ENCODE measurements around the gene ZNF8. TPM values are rescaled to one million over a fixed set of nuclear protein-coding genes. Genes with fewer than 3 reads are reported as not detected.

Gene ZNF8
- total and polyA plus RNA-seq, 2 of the 4 experiments (the other 2 are of a cell fraction), result 2.1 to 3.9 TPM

DNA sequence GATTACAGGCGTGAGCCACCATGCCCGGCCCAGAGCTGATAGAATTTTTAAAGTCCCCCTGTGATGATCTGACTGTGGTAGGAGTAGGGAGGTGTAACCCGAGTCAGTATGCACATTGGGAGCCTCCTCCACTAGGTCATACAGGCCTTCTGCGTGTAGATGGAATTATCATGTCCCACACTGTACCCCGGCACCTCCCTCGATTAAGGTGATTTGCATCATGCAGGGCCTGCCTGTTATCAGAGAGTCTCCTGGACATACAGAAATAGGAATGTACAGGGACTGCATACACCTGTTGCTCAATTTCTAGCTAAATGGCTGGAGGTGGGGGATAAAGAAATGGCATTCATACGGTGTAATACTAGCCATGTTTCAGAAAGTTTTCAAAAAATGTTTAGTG lies 25.5 kb downstream of the ZNF8 start:
- H3K9ac ChIP-seq (ENCODE audit: low read depth, low read length), result no peak overlapping the region
- H3K4me2 ChIP-seq (ENCODE audit: low read depth, low read length), result no peak overlapping the region
- no peaks in the 10 kb centered on the region for H3K27me3 ChIP-seq (ENCODE audit: control insufficient read depth, insufficient read depth, low read length)
- H2AFZ ChIP-seq (replicated peaks; ENCODE audit: low read length, poor library complexity), result no peak overlapping the region
- H3K4me1 ChIP-seq (ENCODE audit: control insufficient read depth, insufficient read depth, low read length), result peaks cover 2% of the 10 kb centered on the region; the same call in 1 of the 2 replicates
- in situ Hi-C loops (cut with MboI; ENCODE audit: low sequenced_read_pairs), result no loop called here
- dilution Hi-C loops (cut with HindIII; ENCODE audit: low sequenced_read_pairs, unreplicated experiment), result no loop called here
- intact Hi-C loops (cut with micrococcal nuclease), result no loop called here
- ATAC-seq (ENCODE audit: low read depth), result no peak
- H2AK9ac ChIP-seq (replicated peaks; ENCODE audit: low read depth, low read length, poor library complexity), result peak overlapping the region; percentile 51
- DNase-seq, result no peak
- no peak overlapping the region for H3K4me3 ChIP-seq (ENCODE audit: insufficient read depth, low read depth, low read length)
- CTCF ChIA-PET, result no interaction called here
- H3K14ac ChIP-seq (replicated peaks; ENCODE audit: low read depth, low read length), result no peak overlapping the region
- H2BK120ac ChIP-seq (ENCODE audit: low read depth, low read length), result no peak overlapping the region
- H3K23ac ChIP-seq (ENCODE audit: low read depth, low read length), result no peak overlapping the region
- peaks cover 3% of the 10 kb centered on the region; the same call in 1 of the 2 replicates for H3K9me1 ChIP-seq (ENCODE audit: insufficient read depth, low read length)
- H2BK20ac ChIP-seq (ENCODE audit: low read depth, low read length), result no peak overlapping the region
- no peak overlapping the region for H4K91ac ChIP-seq (ENCODE audit: insufficient read depth, low read depth, low read length)
- no peaks in the 10 kb centered on the region; the same call in 1 of the 2 replicates for H3K9me3 ChIP-seq (ENCODE audit: control insufficient read depth, insufficient read depth, low read length)
- peaks cover 4% of the 10 kb centered on the region; the same call in 1 of the 2 replicates for H4K20me1 ChIP-seq (ENCODE audit: insufficient read depth, low read length)
- H3K79me1 ChIP-seq (ENCODE audit: low read depth in 1 of 2, low read length in 2 of 2), result peaks cover 39 to 61% of the 10 kb centered on the region in 2 experiments
- H4K5ac ChIP-seq (ENCODE audit: low read depth, low read length), result no peak overlapping the region
- H2AK5ac ChIP-seq (ENCODE audit: low read depth, low read length), result peak overlapping the region; percentile 51; the same call in 1 of the 2 replicates
- POLR2A ChIA-PET (ENCODE audit: unreplicated experiment), result no interaction called here
- no peak overlapping the region for H3K18ac ChIP-seq (ENCODE audit: low read depth, low read length)
- no peak overlapping the region for H2BK5ac ChIP-seq (ENCODE audit: low read depth, low read length, poor library complexity, severe bottlenecking)
- no peak overlapping the region for H3K27ac ChIP-seq (ENCODE audit: insufficient read depth, low read length)
- no peak overlapping the region for H3K56ac ChIP-seq (ENCODE audit: extremely low read depth, insufficient read depth, low read length)
- H3K4ac ChIP-seq (ENCODE audit: low read depth, low read length), result no peak overlapping the region
- no peak overlapping the region for H2BK15ac ChIP-seq (ENCODE audit: low read depth, low read length)
- BruUV-seq (replicated peaks), result no TSS peak
- no CpG with 5 or more reads among the region's 7 CpGs for WGBS, 2 experiments (ENCODE audit: extremely low coverage in 2 of 2, insufficient read length in 1 of 2)
- TF ChIP-seq MAZ (IDR thresholded peaks at IDR 0.05; ENCODE audit: borderline replicate concordance, low read depth, low read length), result no peak
- TF ChIP-seq RCOR1 (IDR thresholded peaks at IDR 0.05; ENCODE audit: insufficient replicate concordance, low read length), result no peak
- TF ChIP-seq NFE2L2 (IDR thresholded peaks at IDR 0.05; ENCODE audit: low read depth, low read length), result no peak
- no peak for TF ChIP-seq FOS (IDR thresholded peaks at IDR 0.05; ENCODE audit: low read depth, low read length)
- no peak for TF ChIP-seq MXI1 (IDR thresholded peaks at IDR 0.05; ENCODE audit: borderline replicate concordance, low read depth, low read length)
- no peak for TF ChIP-seq CHD1 (IDR thresholded peaks at IDR 0.05; ENCODE audit: low read depth, low read length)
- no peak for TF ChIP-seq POLR2A (IDR thresholded peaks at IDR 0.05; ENCODE audit: low read depth, low read length)
- no peak for TF ChIP-seq RAD21 (IDR thresholded peaks at IDR 0.05; ENCODE audit: low read length)
- no peak for TF ChIP-seq BHLHE40 (IDR thresholded peaks at IDR 0.05; ENCODE audit: low read depth, low read length)
- TF ChIP-seq MAFK (IDR thresholded peaks at IDR 0.05; ENCODE audit: low read depth, low read length), result no peak
- peaks cover 28% of the 10 kb centered on the region for H3K36me3 ChIP-seq (ENCODE audit: control insufficient read depth, insufficient read depth, low read length)
- H4K8ac ChIP-seq (ENCODE audit: low read depth in 2 of 2, low read length in 2 of 2), result peak overlapping the region in 1 of 2 experiments; percentile 32; a peak in 1 of 4 replicates
